ENCODE results near the gene RPLP2. TPM values are rescaled to one million over a fixed set of nuclear protein-coding genes. Genes with fewer than 3 reads are reported as not detected.

Gene RPLP2
- total RNA-seq, 1 donor from 2014 or later = 1,900 TPM

DNA sequence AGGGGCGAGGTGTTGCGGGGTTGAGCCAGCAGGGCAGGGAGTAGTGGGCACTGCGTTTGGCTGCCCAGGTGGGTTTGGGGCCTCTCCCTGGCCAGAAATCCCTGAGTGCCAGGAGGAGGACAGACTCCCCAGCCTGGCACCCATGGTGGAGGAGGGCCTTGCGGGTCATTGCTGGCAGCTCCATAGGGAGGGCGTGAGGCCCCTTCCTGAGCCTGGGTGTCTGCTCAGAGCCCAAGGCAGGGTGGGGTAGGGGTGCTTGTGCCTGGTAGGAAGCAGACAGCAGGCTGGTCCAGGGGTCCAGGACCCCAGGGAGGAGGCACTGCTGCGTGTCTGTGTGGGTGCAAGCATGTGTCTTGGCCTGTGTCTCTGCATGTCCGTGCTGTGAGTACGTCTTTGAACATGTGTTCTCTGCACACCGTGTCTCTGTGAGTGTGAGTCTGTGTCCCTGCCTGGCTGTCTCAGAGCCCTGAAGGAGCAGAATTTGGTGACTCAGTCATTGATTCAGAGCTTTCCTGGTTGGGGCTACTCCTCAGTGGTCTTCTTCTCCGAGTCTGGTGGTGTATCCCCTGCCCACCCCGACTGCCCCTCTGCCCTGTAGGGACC, 36.8 kb downstream of the RPLP2 start:
- intact Hi-C loops (cut with micrococcal nuclease) = loop anchor here (5.0 kb wide), 1 partner anchor 131 kb away; no protein-coding TSS in a partner anchor

DNA sequence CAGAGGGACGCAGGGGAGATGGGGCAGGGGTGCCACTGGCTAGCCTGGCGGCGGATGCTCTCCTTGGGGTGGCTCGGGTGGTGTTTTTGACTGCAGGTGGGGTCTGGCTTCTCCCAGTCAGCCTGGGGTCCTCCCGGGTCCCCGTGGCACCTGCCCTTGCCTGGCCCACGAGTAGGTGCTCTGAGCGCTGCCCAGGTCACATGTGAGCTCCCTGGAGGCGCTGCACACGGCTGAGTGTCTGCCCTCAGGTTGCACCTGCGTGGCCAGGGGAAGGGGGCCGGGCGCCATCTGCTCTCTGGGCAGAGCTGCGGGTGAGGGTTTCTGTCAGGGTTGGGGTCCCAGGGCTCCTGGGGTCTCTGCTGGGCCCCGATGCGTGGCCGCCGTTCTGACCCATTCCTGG, 38.1 kb downstream of the RPLP2 start:
- intact Hi-C loops (cut with micrococcal nuclease) = loop anchor here (5.0 kb wide), 1 partner anchor 129 kb away; no protein-coding TSS in a partner anchor

DNA sequence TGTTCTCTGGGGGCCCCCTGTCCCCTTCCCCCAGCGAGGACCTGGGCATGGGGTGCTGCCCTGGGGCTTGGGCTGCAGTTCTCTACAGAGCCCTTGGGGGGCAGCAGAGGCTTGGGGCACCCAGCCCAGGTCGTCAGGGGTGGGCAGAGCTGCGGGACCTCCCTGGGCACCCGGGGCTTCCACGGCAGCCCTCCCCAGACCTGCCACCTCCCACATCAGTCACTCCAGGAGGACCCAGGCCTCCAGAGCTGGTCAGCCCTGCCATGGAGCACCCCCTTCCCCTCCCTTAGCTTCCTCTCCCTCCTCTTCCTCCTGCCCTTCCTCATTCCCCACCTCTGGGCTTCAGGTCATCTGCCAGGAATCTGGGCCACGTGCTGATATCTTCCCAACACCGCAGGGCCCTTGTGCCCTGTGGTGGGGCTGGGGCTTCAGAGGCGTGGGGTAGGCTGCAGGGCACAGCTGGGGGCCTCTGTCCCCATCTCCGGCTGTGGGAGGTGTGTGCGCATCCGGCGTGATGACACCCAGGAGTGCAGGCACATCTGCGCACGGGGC, 38.7 kb downstream of the RPLP2 start:
- intact Hi-C loops (cut with micrococcal nuclease) = loop anchor here (5.0 kb wide), 1 partner anchor 129 kb away; no protein-coding TSS in a partner anchor

DNA sequence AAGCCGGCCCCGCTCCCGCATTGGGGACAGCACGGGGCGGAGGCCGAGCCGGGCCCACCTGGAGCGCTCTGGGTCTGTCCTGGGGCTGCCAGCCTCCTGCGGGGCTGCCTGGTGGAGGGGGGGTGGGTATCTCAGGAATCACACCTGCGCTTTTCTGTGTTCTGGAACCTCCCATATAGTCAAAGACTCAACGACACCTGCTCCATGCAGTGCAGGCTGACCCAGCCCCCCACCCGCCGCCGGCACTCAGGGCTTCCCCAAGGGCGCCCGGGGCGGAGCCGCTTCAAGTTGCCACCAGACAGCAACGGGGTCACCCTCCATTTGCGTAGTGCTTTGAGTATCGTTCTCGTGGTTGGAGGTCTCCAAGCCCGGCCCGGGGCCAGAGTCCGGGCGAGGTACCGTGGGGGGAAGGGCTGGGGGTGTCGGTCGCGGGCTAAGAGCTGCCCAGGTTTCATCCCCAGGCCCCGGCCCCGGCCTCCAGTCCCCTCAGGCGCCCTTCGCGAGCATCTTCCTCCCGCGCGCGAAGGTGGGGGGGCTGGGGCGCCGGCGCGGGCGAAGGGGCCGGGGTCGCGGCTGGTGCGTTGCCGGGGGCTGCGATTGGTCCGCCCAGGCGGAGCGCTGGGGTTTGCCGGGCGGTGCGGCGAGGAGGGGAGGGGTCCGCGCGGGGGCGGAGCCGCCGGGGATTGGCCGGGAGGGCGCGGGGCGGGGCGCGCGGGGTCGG, 39.5 kb downstream of the RPLP2 start:
- intact Hi-C loops (cut with micrococcal nuclease) = loop anchor here (5.0 kb wide), 1 partner anchor 128 kb away; no protein-coding TSS in a partner anchor

DNA sequence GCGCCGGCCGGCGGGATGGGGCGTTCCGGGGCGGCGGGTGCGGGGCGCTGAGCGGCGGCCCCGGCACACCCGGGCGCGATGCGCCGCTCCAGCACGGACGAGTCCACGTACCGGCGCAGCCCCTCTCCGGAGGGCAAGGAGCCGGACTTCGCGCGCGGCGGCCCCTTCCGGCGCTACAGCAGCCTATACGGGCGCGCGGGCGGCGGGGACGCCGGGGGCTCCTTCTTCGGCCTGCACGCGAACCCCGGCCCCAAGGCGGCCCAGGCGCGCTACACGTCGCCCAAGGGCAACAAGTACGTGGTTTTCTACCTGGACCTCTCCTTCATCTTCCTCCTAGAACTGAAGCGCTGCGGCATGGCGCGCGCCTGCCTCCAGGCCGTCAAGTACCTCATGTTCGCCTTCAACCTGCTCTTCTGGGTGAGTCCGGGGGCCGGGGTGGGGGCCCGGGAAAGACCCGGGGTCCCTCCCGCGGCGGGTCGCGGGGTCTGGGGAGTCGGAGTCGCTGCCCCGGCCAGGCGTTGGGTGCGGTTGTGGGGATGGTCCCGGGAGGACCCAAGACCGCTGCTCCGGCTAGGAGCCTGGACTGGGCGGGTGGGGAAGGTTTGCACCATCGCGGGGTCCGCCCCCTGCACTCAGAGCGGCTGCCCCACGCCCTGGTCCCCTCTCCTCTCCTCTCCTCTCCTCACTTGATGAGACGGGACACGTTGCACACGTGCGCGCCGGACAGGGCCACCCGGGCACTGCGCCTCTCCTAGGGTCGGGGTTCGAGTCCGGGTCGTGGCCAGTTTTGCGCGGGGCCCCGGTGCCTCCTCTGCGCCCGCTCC, 40.4 kb downstream of the RPLP2 start:
- intact Hi-C loops (cut with micrococcal nuclease) = loop anchor here (5.0 kb wide), 1 partner anchor 127 kb away; no protein-coding TSS in a partner anchor

DNA sequence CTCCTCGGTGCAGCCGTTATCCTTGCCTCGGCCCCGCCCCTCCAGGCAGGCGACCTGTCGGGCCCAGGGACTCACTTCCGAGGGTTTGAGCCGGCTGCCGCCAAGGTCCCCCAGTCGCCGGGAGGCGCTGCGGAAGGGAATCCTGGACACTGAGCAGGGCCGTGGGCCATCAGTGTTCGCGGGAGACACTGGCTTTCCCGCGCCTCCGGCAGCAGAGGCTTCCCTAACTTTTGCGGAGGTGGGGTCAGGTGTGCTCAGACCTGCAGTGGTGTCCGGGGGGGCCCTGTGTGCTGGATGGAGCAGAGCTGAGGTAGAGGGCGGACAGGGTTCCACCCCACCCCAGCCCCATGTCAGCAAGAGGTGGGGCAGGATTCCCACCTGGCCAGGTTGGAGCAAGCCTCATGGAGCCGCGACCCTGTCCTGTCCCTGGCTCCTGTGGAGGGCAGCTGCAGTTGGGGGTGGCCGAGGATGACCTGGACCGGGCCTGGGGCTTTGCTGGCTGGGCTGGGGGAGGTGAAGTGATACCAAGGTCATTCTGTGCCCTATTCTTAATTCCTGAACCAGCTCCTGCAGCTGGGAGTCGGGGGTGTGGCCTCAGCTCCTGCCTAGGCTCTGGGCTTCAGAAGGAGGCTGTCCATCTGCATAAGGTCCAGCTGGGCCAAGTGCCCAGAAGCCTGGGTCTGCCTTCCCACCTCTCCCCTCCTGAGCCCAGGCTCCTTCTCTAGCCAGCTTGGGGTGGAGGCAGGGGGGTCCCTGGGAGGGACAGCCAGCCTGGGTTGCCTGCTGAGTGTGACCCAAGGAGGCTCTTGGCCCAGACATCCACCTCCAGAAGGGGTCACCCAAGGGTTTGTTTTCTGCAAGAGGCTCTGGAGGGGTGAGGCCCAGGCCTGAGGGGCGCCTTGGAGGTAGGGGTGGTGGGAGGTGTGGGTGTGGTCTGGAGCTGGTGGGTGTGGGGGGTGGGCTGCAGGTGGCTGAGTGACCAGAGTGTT, 41.3 kb downstream of the RPLP2 start:
- intact Hi-C loops (cut with micrococcal nuclease) = no loop called here

DNA sequence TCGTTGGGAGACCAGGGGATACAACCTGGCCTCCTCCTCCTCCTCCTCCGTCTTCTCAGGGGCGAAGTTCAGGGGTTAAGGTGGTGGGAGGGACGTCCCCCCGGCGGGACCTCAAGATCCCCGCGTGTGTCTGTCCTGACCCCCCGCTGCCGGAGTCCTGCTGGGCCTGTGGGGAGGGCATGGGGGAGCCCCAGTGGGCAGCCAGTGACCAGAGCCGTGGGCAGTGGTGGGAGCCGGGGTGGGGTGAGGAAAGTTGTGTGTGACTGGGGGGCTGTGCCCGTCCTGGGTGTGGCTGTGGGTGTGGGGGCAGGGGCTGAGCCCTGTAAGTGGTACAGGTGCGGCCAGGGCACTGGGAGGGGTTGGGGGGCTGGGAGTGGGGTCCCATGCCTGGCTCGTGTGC, 43.0 kb downstream of the RPLP2 start:
- intact Hi-C loops (cut with micrococcal nuclease) = no loop called here

DNA sequence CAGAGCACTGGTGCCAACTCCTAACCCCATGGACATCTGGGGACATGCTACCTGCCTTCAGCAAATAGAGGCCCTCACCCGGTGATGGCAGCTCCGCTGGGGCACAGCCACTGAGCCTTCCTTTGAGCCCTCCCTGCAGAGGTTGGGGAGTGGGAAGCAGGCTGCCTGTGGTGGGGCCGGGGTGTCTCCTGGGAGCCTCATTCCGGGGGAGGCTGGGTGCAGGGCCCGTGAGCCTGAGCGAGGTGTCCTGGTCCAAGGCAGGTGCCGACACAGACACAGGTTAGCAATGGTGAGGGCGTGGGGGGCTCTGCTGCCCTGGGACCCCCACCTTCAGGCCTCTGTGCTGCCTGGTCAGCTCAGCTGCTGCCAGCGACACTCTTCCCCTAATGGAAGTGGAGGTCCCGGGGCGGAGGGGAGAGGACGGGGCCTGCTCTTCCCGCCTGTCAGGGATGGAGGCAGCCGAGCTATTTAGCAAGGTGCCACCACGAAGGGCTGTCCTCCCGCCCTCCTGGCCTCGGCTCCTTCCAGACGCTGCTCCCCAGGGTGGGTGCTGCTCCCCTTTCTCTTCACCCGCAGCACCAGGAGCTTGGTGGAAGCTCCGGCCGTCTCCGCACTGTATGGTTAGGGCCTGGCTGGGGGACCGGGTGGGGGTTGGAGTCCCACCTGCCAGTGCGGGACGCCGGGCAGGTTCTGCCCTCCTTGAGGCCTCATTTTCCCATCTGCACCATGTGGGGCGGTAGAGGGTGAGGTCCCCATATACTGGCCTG, 44.1 kb downstream of the RPLP2 start:
- intact Hi-C loops (cut with micrococcal nuclease) = no loop called here

DNA sequence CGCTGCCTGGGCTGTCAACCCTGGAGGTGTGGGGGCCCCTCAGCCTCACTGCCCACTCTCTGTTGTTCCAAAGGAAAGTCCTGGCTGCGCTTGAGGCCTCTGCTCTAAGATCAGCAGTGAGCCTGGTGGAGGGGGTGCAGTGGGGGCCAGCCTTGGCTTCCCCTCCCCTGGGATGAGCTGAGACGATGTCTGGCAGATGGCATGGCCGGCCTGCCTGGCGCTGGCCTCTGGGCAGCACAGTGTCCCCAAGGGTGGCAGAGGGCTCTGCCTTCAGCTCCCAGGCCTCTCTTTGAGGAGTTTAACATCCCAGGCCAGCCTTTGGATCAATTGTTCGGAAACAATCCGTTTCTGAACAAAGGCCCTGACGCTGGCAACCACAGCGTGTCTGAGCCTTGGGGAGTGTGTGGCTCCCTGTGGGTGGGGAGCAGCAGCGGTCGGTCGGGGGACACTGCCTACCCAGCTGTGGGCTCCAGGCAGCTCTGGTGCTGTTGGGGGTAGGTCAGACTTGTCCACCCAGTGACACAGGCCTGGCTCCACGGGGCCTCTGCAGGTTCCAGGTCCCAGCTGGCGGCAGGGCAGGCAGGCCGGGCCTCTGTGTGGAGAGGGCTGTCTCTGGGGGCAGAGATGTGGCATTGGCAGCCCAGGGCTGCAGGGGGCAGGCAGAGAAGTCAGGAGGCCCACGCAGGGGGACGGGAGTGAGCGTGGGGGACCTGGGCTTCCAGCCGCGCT, 45.0 kb downstream of the RPLP2 start:
- intact Hi-C loops (cut with micrococcal nuclease) = no loop called here

DNA sequence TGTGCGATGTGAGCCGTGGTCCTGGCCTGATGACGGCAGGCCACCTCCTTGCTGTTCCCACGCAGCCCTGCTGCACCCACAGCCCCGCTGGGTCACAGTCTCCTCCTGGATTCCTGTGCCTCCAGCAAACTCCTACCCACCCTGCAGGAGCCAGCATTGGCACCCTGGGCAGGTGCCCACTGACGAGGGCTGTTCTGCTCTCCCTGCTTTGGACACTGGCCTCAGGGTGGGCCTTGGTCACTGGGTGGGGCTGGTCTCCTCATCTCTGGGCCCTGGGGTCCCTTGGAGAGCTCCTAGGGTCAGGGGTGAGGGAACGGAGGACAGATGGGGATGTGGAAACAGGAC, 45.5 kb downstream of the RPLP2 start:
- intact Hi-C loops (cut with micrococcal nuclease) = no loop called here

DNA sequence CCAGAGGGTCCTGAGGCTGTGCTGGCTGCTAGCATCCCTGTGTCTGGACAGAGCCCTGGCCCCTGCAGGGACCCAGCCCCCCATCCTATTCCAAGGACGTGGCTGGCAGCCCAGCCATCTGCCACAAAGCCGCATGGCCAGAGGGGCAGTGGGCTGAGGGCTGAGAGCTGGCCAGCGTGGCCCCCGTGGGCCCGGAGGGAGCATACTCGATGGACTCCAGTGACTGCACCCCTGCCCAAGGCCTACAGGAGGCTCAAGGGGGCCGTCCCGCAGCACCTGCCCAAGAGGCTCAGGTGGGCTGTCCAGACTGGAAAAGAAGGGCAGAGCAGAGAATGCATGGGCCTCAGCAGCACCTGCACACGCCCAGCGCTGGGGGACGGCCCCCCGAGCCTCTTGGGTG, 46.0 kb downstream of the RPLP2 start:
- intact Hi-C loops (cut with micrococcal nuclease) = no loop called here

DNA sequence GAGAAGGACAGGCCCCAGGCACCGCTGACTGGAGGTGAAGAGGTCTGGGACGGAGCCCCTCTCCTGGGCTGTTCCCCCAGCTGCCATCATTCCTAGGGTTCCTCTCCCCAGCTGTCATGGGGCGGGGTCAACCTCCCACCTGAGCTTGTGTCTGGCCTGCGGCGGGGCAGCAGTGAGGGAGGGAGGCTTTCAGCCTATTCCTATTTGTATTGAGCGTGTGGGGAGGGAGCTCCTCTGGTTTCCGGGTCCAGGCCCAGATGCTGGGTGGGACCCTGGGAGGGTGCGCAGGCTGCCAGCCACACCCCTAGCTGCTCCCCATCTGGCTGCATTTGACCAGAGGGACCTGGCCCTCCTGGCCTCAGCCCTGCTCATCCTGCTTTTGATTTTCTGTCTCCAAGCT, 46.6 kb downstream of the RPLP2 start:
- intact Hi-C loops (cut with micrococcal nuclease) = no loop called here

DNA sequence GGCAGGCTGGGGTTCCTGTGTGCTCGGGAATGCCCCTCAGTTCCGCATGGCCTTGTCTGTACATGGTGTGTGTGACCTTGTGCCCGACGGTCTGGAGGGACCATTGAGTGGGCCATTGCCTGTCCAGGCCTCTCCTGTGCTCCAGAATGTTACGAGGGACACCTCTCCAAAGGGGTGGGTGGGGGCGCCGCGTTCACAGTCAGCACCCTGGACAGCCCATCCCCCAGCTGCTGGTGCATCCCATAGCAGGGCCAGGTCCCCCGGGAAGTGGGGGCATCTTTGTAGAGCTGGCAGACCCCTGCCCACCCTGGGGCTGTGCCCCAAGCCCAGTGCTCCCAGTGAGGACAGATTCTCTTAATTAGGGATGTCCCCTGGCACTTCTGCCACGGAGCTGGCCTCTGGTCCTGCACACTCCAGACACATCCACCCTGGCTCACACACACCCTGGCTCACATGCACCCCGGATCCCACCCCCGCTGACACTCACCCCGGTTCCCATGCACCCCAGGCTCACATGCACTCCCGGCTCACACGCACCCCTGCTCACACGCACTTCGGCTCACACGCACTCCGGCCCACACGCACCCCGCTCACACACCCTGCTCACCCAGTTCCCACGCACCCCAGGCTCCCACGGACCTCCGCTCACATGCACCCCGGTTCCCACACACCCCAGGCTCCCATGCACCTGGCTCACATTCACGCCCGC, 48.4 kb downstream of the RPLP2 start:
- intact Hi-C loops (cut with micrococcal nuclease) = no loop called here

DNA sequence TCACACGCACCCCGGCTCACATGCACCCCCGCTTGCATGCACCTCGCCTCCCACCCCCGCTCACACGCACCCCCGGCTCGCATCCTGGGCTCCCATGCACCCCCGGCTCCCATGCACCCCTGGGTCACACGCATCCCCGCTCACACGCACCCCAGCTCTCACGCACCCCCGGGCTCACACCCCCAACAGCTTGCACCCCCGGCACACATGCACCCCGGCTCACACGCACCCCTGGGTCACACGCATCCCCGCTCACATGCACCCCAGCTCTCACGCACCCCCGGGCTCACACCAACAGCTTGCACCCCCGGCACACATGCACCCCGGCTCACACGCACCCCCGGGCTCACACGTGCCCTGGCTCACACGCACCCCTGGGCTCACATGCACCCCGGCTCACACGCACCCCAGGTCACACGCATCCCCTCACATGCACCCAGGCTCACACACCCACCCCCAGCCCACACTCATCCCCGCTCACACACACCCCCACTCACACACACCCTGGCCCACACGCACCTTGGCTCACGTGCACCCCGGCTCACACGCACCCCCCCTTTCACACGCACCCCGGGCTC, 49.1 kb downstream of the RPLP2 start:
- intact Hi-C loops (cut with micrococcal nuclease) = no loop called here

DNA sequence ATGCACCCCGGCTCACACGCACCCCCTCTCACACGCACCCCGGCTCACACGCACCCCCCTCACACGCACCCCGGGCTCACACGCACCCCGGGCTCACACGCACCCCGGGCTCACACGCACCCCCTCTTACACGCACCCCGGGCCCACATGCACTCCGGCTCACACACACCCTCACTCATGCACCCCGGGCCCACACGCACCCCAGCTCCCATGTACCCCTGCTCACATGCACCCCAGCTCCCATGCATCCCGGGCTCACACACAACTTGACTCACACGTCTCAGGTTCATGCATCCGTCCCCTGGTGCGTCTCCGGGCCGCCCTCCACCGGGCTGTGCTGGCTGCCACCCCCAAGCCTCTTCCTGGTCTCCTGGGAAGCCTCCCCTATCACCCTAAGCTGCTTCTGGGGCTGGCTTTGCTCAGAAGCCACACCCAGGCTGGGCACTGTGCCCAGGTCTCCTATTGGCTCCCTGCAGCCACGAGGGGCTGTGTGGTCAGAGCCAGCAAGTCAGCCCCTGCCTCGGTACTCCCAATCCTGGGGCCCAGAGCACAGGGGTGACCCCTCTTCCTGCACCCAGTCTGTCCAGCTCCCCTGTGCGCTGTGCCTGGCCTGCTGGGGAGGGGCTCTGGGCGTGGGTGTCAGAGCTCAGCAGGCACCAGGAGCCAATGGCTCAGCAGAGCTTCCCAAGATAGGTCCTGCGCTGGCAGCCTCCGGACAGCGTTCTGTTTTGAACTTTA, 49.8 kb downstream of the RPLP2 start:
- intact Hi-C loops (cut with micrococcal nuclease) = no loop called here

DNA sequence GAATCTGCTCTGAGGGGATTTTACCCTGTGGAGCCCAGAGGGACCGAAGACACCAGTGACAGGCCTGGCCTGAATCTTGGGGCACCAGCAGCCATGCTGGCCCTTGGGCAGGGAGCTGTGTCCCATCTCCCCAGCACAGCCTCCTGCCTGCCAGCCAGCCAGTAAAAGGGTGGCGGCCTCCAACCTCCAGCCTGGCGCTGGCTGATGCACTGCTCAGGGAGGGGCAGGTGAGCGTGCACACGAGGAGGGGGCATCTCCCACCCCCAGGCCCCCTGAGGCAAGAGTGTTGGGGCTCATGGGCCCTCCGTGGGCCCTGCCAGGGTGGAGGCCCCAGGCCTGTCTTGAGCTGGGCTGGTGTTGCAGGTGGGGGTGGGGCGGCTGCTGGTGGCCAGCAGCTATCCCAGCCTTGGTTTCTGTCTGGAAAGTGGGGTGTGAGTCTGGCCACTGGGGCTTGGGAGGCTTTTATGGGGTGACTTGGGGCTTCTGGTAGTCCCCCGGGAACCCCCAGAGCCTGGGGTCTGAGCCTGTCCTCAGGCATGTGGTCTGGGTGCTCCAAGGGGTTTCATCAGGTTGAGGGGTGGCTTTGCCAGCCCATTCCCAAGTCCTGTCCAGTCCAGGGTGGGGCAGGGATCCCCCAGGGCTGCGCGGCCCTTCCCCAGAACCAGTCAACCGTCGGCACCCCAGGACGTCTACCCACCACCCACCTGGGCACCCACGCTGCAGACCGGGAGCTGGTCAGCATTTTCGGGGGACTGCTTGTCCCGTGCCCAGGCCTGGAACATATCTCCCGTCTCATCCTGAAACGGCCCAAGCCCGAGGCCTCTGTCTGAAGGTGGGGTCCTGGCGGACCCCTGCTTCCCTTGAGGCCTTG, 50.7 kb downstream of the RPLP2 start:
- intact Hi-C loops (cut with micrococcal nuclease) = no loop called here

DNA sequence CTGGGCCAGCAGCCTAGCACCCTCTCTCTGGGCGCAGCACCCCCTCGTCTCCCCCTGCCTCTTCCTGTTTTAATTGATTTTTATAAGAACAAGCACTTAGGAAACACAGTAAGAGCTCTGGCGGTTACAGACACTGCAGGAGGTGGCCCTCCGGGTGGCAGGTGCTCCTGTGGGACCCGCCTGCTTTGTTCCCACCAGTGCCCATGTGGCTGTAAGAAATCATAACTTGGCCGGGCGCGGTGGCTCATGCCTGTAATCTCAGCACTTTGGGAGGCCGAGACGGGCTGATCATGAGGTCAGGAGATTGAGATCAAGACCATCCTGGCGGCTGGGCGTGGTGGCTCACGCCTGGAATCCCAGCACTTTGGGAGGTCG, 51.3 kb downstream of the RPLP2 start:
- intact Hi-C loops (cut with micrococcal nuclease) = no loop called here

All from T-helper 1 cell treated with Interleukin-12 subunit alpha and Interleukin-12 subunit beta and Interleukin-4 antibody, amounts not matched to agents 30 ng/mL and 1 ng/mL, for 36 hours (primary cell).